Suprapubic skin (tissue), 4 donors: ENCODE measurements around the gene WAC.

ENCODE experiments used
- EP300 ChIP-seq: sonication (generic); formaldehyde crosslinking; IDR thresholded peaks from one replicate; pipeline ENCODE4 v1.6.1; 2017; ENCODE audit warnings: antibody characterized with exemption
- POLR2AphosphoS5 ChIP-seq, 3 donors: sonication (generic); formaldehyde crosslinking; IDR thresholded peaks; one replicate each; pipeline ENCODE4 v1.6.1; 2017; ENCODE audit warnings: antibody characterized with exemption in 3 of 3
- TF ChIP-seq, protein P1 (sequence below), 2 donors: fragments of 200-600 bp in 1 of 2; fragments of 450-650 bp in 1 of 2; sonication (generic) in 1 of 2; IDR thresholded peaks; one replicate each; pipeline ENCODE4 v1.5.1; 2016 to 2019; ENCODE audit warnings: antibody characterized with exemption in 2 of 2, mild to moderate bottlenecking in 1 of 2, moderate library complexity in 1 of 2

DNA sequence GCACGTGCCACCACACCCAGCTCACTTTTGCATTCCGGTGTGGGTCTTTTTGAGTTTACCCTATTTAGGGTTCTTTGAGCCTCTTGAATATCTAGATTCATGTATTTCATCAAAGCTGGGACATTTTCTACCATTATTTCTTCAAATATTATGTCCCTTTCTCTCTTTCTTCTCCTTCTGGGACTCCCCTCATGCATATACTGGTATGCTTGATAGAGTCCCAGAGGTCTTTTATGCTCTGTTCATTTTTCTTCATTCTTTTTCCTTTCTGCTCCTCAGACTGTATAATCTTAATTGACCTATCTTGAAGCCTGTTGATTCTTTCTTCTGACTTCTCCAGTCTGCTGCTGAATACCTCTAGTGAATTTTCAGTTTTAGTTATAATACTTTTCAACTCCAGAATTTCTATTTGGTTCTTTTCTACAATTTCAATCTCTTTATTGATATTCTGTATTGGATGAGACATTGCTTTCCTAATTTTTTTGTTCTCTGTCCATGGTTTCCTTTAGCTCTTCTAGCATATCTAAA lies 9.1 kb upstream of the WAC start:
- TF ChIP-seq, protein P1, sequence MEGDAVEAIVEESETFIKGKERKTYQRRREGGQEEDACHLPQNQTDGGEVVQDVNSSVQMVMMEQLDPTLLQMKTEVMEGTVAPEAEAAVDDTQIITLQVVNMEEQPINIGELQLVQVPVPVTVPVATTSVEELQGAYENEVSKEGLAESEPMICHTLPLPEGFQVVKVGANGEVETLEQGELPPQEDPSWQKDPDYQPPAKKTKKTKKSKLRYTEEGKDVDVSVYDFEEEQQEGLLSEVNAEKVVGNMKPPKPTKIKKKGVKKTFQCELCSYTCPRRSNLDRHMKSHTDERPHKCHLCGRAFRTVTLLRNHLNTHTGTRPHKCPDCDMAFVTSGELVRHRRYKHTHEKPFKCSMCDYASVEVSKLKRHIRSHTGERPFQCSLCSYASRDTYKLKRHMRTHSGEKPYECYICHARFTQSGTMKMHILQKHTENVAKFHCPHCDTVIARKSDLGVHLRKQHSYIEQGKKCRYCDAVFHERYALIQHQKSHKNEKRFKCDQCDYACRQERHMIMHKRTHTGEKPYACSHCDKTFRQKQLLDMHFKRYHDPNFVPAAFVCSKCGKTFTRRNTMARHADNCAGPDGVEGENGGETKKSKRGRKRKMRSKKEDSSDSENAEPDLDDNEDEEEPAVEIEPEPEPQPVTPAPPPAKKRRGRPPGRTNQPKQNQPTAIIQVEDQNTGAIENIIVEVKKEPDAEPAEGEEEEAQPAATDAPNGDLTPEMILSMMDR (IDR thresholded peaks at IDR 0.05): no peak
- TF ChIP-seq EP300 (no peak), POLR2AphosphoS5 (IDR thresholded peaks at IDR 0.05) (no peak)
